HG03520 (cell line): ENCODE results near the gene FAM199X.
"Not testable (repeated sequence)": the region's sequence is repeated elsewhere in the genome, so short reads cannot be mapped to it uniquely, and the experiment has no call there.

ENCODE experiments used
- ATAC-seq: cut with Tn5 transposase; IDR thresholded peaks from one replicate; pipeline ENCODE4 v1.9.1; 2021; ENCODE audit warnings: mild to moderate bottlenecking, moderate library complexity; ENCODE audit not compliant: unreplicated experiment

Gene FAM199X

GRCh38 chrX:104187931-104188330 lies 21.7 kb downstream of the FAM199X start:
- ATAC-seq = no peak

GRCh38 chrX:104189837-104190236 lies 23.6 kb downstream of the FAM199X start:
- no peak for ATAC-seq

- ATAC-seq = no peak
Observed at GRCh38 chrX:104193485-104193884, 27.2 kb downstream of the FAM199X start.

GRCh38 chrX:104195013-104195412 lies 28.8 kb downstream of the FAM199X start:
- no peak for ATAC-seq

- no peak for ATAC-seq
Observed at GRCh38 chrX:104195489-104196084, 29.3 kb downstream of the FAM199X start.

GRCh38 chrX:104205548-104205947 lies 39.3 kb downstream of the FAM199X start:
- ATAC-seq = no peak

GRCh38 chrX:104211187-104211586 lies 44.9 kb downstream of the FAM199X start:
- ATAC-seq = no peak

GRCh38 chrX:104230060-104230459 lies 63.8 kb downstream of the FAM199X start:
- not testable (repeated sequence) for ATAC-seq
